Prostate gland (tissue), 2 donors: ENCODE results near the gene NTN1.

ENCODE experiments used
- POLR2A ChIP-seq: fragments of 450-650 bp; IDR thresholded peaks from one replicate; pipeline ENCODE4 v1.6.1; 2016; ENCODE audit warnings: antibody characterized with exemption, mild to moderate bottlenecking
- POLR2AphosphoS5 ChIP-seq: sonication (generic); formaldehyde crosslinking; IDR thresholded peaks from one replicate; pipeline ENCODE4 v1.6.1; 2017; ENCODE audit warnings: antibody characterized with exemption
- TF ChIP-seq, protein P1 (sequence below), 4 experiments: fragments of 200-600 bp in 2 of 4; fragments of 450-650 bp in 2 of 4; sonication (generic) in 2 of 4; IDR thresholded peaks; 1 replicate in 3 of 4; 2 replicates in 1 of 4; pipeline ENCODE4 v1.5.1; 2016 to 2019; ENCODE audit warnings: antibody characterized with exemption in 4 of 4, mild to moderate bottlenecking in 2 of 4, moderate library complexity in 2 of 4

DNA sequence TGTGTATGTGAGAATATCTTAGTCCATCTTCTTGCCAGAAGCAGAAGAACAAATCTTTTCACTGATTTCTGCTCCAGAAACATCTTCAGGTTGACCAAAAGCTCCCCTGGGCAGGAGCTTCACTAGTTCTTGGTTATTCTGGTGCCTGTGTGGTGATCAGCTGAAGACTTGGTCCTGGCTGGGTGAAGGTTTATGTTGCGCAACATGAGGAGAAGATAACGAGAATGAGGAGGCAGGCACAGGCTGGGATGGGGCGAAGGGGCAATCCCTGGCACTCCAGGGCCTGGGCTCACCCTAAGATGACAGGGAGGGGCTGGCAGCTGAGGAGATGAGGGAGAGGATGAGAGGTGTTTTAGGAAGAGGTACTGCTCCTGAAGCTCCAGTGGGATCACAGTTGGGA is 232.0 kb downstream of the NTN1 start:
- TF ChIP-seq, protein P1, sequence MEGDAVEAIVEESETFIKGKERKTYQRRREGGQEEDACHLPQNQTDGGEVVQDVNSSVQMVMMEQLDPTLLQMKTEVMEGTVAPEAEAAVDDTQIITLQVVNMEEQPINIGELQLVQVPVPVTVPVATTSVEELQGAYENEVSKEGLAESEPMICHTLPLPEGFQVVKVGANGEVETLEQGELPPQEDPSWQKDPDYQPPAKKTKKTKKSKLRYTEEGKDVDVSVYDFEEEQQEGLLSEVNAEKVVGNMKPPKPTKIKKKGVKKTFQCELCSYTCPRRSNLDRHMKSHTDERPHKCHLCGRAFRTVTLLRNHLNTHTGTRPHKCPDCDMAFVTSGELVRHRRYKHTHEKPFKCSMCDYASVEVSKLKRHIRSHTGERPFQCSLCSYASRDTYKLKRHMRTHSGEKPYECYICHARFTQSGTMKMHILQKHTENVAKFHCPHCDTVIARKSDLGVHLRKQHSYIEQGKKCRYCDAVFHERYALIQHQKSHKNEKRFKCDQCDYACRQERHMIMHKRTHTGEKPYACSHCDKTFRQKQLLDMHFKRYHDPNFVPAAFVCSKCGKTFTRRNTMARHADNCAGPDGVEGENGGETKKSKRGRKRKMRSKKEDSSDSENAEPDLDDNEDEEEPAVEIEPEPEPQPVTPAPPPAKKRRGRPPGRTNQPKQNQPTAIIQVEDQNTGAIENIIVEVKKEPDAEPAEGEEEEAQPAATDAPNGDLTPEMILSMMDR (IDR thresholded peaks at IDR 0.05) = no peak
- TF ChIP-seq POLR2AphosphoS5 (no peak), POLR2A (no peak)
